Kidney epithelial cell (primary cell): Measurements from ENCODE around the gene GNG2. TPM values are rescaled to one million over a fixed set of nuclear protein-coding genes. Genes with fewer than 3 reads are reported as not detected.

Experiments
- DNase-seq: peaks from one replicate; pipeline ENCODE4 v3.0.0-alpha.2; 2010; ENCODE audit warnings: low read depth
- H3K27me3 ChIP-seq: 2 replicates; pipeline ENCODE4 v1.6.0; 2011; ENCODE audit warnings: low read length; ENCODE audit not compliant: control insufficient read depth, insufficient read depth
- H3K36me3 ChIP-seq: 2 replicates; pipeline ENCODE4 v1.5.1; 2011; ENCODE audit warnings: low read length; ENCODE audit not compliant: control insufficient read depth, insufficient read depth
- H3K4me3 ChIP-seq: 2 replicates; pipeline ENCODE4 v1.5.1; 2011; ENCODE audit warnings: low read depth, mild to moderate bottlenecking, control low read depth, low read length
- CTCF ChIP-seq: IDR thresholded peaks from 2 replicates; pipeline ENCODE4 v1.5.1; 2011; ENCODE audit warnings: mild to moderate bottlenecking, moderate library complexity, low read length, control low read depth, inconsistent platforms; ENCODE audit not compliant: insufficient read depth, poor library complexity, severe bottlenecking
- total RNA-seq: library from RNA; depleted of rRNA; stranded (reverse); fragments of >200 nt; gene quantifications from 2 replicates; pipeline ENCODE4 v1.2.3, GENCODE V29; 2015

The GNG2 gene
- total RNA-seq, 1 donor from 2014 or later, result 4.1 TPM

GRCh38 chr14:51921026-51921425 is 60.6 kb downstream of the GNG2 start:
- no peak for DNase-seq
- no peaks in the 10 kb centered on the region for H3K36me3 ChIP-seq
- no peak for TF ChIP-seq CTCF
- no peaks in the 10 kb centered on the region for H3K27me3 ChIP-seq
- H3K4me3 ChIP-seq, result no peak overlapping the region

- Histone ChIP-seq H3K36me3 (no peaks in the 10 kb centered on the region), H3K4me3 (no peak overlapping the region), H3K27me3 (no peaks in the 10 kb centered on the region)
- TF ChIP-seq CTCF, result no peak
- DNase-seq, result no peak
Observed at GRCh38 chr14:51922624-51923023, 62.2 kb downstream of the GNG2 start.

GRCh38 chr14:51924600-51924999 is 64.2 kb downstream of the GNG2 start:
- Histone ChIP-seq H3K36me3 (no peaks in the 10 kb centered on the region), H3K27me3 (no peaks in the 10 kb centered on the region), H3K4me3 (no peak overlapping the region)
- no peak for DNase-seq
- TF ChIP-seq CTCF, result no peak

- no peak for DNase-seq
- TF ChIP-seq CTCF, result no peak
- Histone ChIP-seq H3K4me3 (no peak overlapping the region), H3K36me3 (no peaks in the 10 kb centered on the region), H3K27me3 (no peaks in the 10 kb centered on the region)
Observed at GRCh38 chr14:51925980-51926379, 65.6 kb downstream of the GNG2 start.

GRCh38 chr14:51926449-51926848 is 66.0 kb downstream of the GNG2 start:
- Histone ChIP-seq H3K4me3 (no peak overlapping the region), H3K36me3 (no peaks in the 10 kb centered on the region), H3K27me3 (no peaks in the 10 kb centered on the region)
- no peak for DNase-seq
- TF ChIP-seq CTCF, result no peak

- no peak for TF ChIP-seq CTCF
Observed at GRCh38 chr14:51928568-51928967, 68.2 kb downstream of the GNG2 start.

More at GRCh38 chr14:51928568-51928967, 68.2 kb downstream of the GNG2 start:
- H3K27me3 ChIP-seq, result no peaks in the 10 kb centered on the region
- H3K4me3 ChIP-seq, result no peak overlapping the region
- no peaks in the 10 kb centered on the region for H3K36me3 ChIP-seq
- DNase-seq, result no peak
